ENCODE results near the gene UTP14C. TPM values are rescaled to one million over a fixed set of nuclear protein-coding genes. Genes with fewer than 3 reads are reported as not detected.

UTP14C gene
- total RNA-seq, 1 experiment from 2014 or later: 11.8 TPM

DNA sequence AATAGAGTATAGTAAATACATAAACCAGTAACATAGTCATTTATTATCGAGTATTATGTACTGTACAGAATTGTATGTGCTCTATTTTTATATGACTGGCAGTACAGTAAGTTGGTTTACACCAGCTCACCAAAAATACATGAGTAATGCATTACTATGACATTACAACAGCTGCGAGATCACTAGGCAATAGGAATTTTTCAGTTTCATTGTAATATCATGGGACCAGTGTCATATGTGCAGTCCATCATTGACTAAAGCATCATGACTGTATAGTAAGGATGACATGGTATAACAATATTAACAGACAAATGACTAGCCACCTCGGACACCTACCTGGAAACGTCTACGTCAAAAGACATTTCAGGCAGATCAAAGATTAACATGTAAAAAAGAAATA is 46.9 kb upstream of the UTP14C start:
- H3K36me3 Mint-ChIP-seq (ENCODE audit: insufficient read depth, unreplicated experiment): peaks cover 14% of the 10 kb centered on the region
- H3K9me3 ChIP-seq: peaks cover 7% of the 10 kb centered on the region; the same call in 1 of the 2 replicates
- H3K9me3 Mint-ChIP-seq (ENCODE audit: unreplicated experiment): no peaks in the 10 kb centered on the region
- no peaks in the 10 kb centered on the region for H3K27me3 ChIP-seq (replicated peaks; ENCODE audit: control insufficient read depth, insufficient read depth, low read length)
- H3K4me3 ChIP-seq (ENCODE audit: low read depth, low read length): no peak overlapping the region
- no TSS peak for BruUV-seq (replicated peaks)
- H3K27me3 Mint-ChIP-seq (ENCODE audit: insufficient read depth, unreplicated experiment): no peaks in the 10 kb centered on the region
- CTCF ChIA-PET: interaction anchor here (1.0 kb wide), 1 partner anchor 150 kb away, joined by 3 read pairs; no protein-coding TSS in a partner anchor
- no peak overlapping the region for H3K4me3 Mint-ChIP-seq (ENCODE audit: unreplicated experiment)
- intact Hi-C loops (cut with micrococcal nuclease; ENCODE audit: unreplicated experiment): no loop called here
- POLR2A ChIA-PET: no interaction called here
- H3K36me3 ChIP-seq (ENCODE audit: control insufficient read depth, insufficient read depth, low read length): no peaks in the 10 kb centered on the region; the same call in 1 of the 2 replicates
- H3K4me1 ChIP-seq: peaks cover 44% of the 10 kb centered on the region
- DNase-seq: no peak
- H3K27ac Mint-ChIP-seq (ENCODE audit: unreplicated experiment): no peak overlapping the region
- peaks cover 37% of the 10 kb centered on the region for H3K4me1 Mint-ChIP-seq (ENCODE audit: low read depth, unreplicated experiment)
- TF ChIP-seq CTCF (IDR thresholded peaks at IDR 0.05; ENCODE audit: insufficient read depth in 1 of 2, low read depth in 1 of 2, low read length in 1 of 2, severe bottlenecking in 1 of 2, unreplicated experiment in 1 of 2): no peak

GRCh38 chr13:51978796-51979556 is 45.5 kb upstream of the UTP14C start:
- DNase-seq: peak; percentile 79 to 86
- Mint-ChIP-seq H3K27ac (ENCODE audit: unreplicated experiment) (peak overlapping the region; percentile 68), H3K4me1 (ENCODE audit: low read depth, unreplicated experiment) (peaks cover 36% of the 10 kb centered on the region), H3K9me3 (ENCODE audit: unreplicated experiment) (peaks cover 4% of the 10 kb centered on the region), H3K27me3 (ENCODE audit: insufficient read depth, unreplicated experiment) (no peaks in the 10 kb centered on the region), H3K36me3 (ENCODE audit: insufficient read depth, unreplicated experiment) (peaks cover 13% of the 10 kb centered on the region), H3K4me3 (ENCODE audit: unreplicated experiment) (peak overlapping the region; percentile 84)
- TF ChIP-seq CTCF (IDR thresholded peaks at IDR 0.05; ENCODE audit: insufficient read depth in 1 of 2, low read depth in 1 of 2, low read length in 1 of 2, severe bottlenecking in 1 of 2, unreplicated experiment in 1 of 2): no peak
- Histone ChIP-seq H3K4me3 (ENCODE audit: low read depth, low read length) (no peak overlapping the region), H3K27me3 (replicated peaks; ENCODE audit: control insufficient read depth, insufficient read depth, low read length) (no peaks in the 10 kb centered on the region), H3K9me3 (peaks cover 14% of the 10 kb centered on the region; the same call in 1 of the 2 replicates), H3K36me3 (ENCODE audit: control insufficient read depth, insufficient read depth, low read length) (no peaks in the 10 kb centered on the region; the same call in 1 of the 2 replicates), H3K4me1 (peaks cover 44% of the 10 kb centered on the region)
- ChIA-PET POLR2A (interaction anchor here (0.6 to 1.4 kb wide), 2 partner anchors 19 to 250 kb away, joined by 5 to 14 read pairs; no protein-coding TSS in a partner anchor), CTCF (interaction anchor here (0.6 to 1.6 kb wide), 7 partner anchors 20 to 472 kb away, joined by 3 to 7 read pairs (median 4); partner anchors contain the start of gene ATP7B)
- BruUV-seq (replicated peaks): no TSS peak
- intact Hi-C loops (cut with micrococcal nuclease; ENCODE audit: unreplicated experiment): loop anchor here (1.0 kb wide), 2 partner anchors 21 to 33 kb away; partner anchors contain the start of gene ALG11

DNA sequence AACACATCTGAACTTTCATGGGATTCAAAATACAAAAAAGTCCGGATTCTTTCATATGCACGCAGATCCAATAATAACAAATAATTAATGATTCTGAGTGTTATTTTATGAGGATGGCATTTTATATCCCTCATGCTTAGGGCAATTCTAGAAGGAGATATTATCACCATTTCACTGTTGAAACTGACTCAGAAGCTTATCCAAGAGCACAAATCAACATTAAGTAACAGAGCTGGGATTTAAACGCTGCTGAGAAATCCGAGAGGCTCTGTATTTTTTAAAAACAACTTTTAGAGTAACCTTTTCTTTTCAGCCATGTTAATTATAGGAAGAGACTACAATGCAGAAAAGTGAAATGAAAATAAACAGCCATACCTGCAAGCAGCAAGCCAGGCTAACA is 43.6 kb upstream of the UTP14C start:
- CTCF ChIA-PET: interaction anchor here (1.2 to 1.5 kb wide), 2 partner anchors 17 to 45 kb away, joined by 3 read pairs; no protein-coding TSS in a partner anchor
- Histone ChIP-seq H3K4me3 (ENCODE audit: low read depth, low read length) (no peak overlapping the region), H3K36me3 (ENCODE audit: control insufficient read depth, insufficient read depth, low read length) (no peaks in the 10 kb centered on the region; the same call in 1 of the 2 replicates), H3K4me1 (peaks cover 44% of the 10 kb centered on the region), H3K9me3 (peaks cover 14% of the 10 kb centered on the region; the same call in 1 of the 2 replicates), H3K27me3 (replicated peaks; ENCODE audit: control insufficient read depth, insufficient read depth, low read length) (no peaks in the 10 kb centered on the region)
- Mint-ChIP-seq H3K4me1 (ENCODE audit: low read depth, unreplicated experiment) (peaks cover 36% of the 10 kb centered on the region), H3K4me3 (ENCODE audit: unreplicated experiment) (peak overlapping the region; percentile 84), H3K27me3 (ENCODE audit: insufficient read depth, unreplicated experiment) (no peaks in the 10 kb centered on the region), H3K27ac (ENCODE audit: unreplicated experiment) (peak overlapping the region; percentile 68), H3K9me3 (ENCODE audit: unreplicated experiment) (peaks cover 18% of the 10 kb centered on the region), H3K36me3 (ENCODE audit: insufficient read depth, unreplicated experiment) (peaks cover 13% of the 10 kb centered on the region)
- intact Hi-C loops (cut with micrococcal nuclease; ENCODE audit: unreplicated experiment): loop anchor here (1.0 kb wide), 1 partner anchor 17 kb away; no protein-coding TSS in a partner anchor
- TSS peak; percentile 72 for BruUV-seq (replicated peaks)
- POLR2A ChIA-PET: no interaction called here
- no peak for DNase-seq
- TF ChIP-seq CTCF (IDR thresholded peaks at IDR 0.05; ENCODE audit: insufficient read depth in 1 of 2, low read depth in 1 of 2, low read length in 1 of 2, severe bottlenecking in 1 of 2, unreplicated experiment in 1 of 2): no peak

All from Caco-2 (cell line).